Measurements from ENCODE around the gene KMT2A. TPM values are rescaled to one million over a fixed set of nuclear protein-coding genes. Genes with fewer than 3 reads are reported as not detected.
"Not testable (repeated sequence)": the region's sequence is repeated elsewhere in the genome, so short reads cannot be mapped to it uniquely, and the experiment has no call there.

Gene KMT2A
- total and polyA plus RNA-seq, 4 donors, result 44.6 to 66.8 (median 45.5) TPM

DNA sequence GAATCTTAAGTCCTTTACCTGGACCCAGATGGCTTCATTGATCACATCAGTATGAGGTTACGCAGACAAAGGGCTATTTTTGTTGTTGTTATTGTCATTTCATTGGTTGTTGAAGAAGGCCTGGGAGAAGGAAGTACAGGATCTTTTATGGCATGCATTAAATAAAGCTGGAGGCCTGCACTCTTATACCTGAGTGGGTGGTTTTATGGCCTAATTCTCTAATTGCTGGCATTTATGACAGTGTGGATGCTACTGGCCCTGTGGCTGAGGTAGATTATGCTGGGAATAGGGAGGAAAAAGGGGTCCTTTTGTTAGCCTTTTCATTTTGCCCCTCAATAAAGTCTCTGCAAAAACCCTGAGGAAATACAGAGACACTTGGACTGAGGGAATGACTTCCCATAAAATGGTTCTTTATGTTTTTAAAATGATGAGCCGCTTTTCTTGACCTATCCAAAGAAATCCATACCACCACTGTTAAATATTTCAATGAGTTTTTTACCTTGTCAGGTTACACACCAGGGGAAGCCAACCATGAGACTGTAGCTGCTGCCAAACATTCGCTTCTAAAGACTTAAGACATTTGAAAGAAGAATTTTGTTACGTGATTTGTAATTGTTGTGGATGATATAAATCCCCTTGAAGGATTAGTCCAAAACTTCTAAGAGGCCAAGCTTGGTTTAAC is 6.8 kb downstream of the KMT2A start:
- no peaks in the 10 kb centered on the region for H3K36me3 ChIP-seq (ENCODE audit: control insufficient read depth, insufficient read depth, low read length)
- no peak for DNase-seq (ENCODE audit: low read depth in 4 of 6, low spot score in 6 of 6)
- no peak overlapping the region for H3K27ac ChIP-seq (ENCODE audit: low read depth, low read length)
- 60% methylated on average over 1 of the region's 4 CpGs for WGBS (ENCODE audit: insufficient coverage)
- H3K4me1 ChIP-seq (ENCODE audit: control insufficient read depth, insufficient read depth, low read length), result peaks cover 6% of the 10 kb centered on the region
- H3K9me3 ChIP-seq (ENCODE audit: control insufficient read depth, insufficient read depth, low read length), result no peaks in the 10 kb centered on the region
- no peak overlapping the region for H3K4me3 ChIP-seq (ENCODE audit: low read depth, low read length)
- no peaks in the 10 kb centered on the region for H3K27me3 ChIP-seq (ENCODE audit: control insufficient read depth, insufficient read depth, low read length)

DNA sequence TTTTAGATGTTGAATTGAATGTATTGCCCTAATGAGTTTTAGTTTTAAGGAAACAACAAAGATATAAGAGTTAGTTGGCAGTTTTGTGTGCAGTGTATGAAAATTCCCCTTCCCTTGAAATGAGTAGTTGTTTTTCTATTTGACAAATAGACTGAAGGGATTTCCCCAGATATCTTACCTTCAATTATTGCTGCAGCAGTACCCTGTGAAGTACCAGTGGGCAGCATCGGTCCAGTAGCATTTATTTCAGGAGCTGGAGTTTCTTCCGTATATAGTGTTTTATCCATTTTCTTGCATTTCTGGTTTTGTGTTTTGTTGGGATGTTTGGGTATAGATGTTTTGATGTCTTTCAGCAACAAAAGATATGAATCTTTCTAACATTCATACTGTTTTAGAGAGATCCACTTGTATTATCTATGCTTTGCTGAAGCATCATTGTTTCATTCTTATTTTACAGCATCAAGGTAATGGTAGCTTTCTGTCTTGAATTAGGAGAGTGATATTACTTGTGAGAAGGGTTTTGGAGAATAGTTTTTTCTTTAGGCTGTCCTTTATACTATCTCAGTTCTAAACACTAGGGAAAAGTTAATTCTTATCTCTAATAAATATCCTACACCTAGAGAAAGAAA is 7.4 kb downstream of the KMT2A start:
- Histone ChIP-seq H3K4me3 (ENCODE audit: low read depth, low read length) (no peak overlapping the region), H3K4me1 (ENCODE audit: control insufficient read depth, insufficient read depth, low read length) (no peaks in the 10 kb centered on the region), H3K27me3 (ENCODE audit: control insufficient read depth, insufficient read depth, low read length) (no peaks in the 10 kb centered on the region), H3K27ac (ENCODE audit: low read depth, low read length) (no peak overlapping the region), H3K36me3 (ENCODE audit: control insufficient read depth, insufficient read depth, low read length) (no peaks in the 10 kb centered on the region), H3K9me3 (ENCODE audit: control insufficient read depth, insufficient read depth, low read length) (no peaks in the 10 kb centered on the region)
- WGBS (ENCODE audit: insufficient coverage), result no CpG with 5 or more reads among the region's 2 CpGs
- DNase-seq (ENCODE audit: low read depth in 4 of 6, low spot score in 6 of 6), result no peak

DNA sequence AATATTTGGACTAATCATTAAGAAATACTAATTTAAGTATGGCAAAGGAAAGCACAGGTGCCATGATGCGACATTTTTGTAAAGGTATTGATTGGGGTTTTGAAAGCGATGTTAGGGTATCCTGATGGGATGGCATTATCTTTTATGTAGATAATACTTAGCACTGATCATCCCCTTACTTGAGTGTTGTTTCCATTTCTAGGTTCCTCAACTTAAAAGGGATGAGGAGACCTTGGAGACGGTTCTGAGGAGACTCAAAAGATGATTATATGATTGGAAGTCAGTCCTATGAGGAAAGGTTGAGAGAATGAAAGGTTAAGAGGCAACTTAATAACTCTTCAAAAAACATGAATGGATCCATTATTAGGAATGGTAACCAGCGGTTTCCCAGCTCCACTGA is 11.1 kb downstream of the KMT2A start:
- H3K4me3 ChIP-seq (ENCODE audit: low read depth, low read length), result no peak overlapping the region
- WGBS (ENCODE audit: insufficient coverage), result no CpG with 5 or more reads among the region's 4 CpGs
- no peaks in the 10 kb centered on the region for H3K27me3 ChIP-seq (ENCODE audit: control insufficient read depth, insufficient read depth, low read length)
- DNase-seq (ENCODE audit: low read depth in 4 of 6, low spot score in 6 of 6), result no peak
- no peaks in the 10 kb centered on the region for H3K9me3 ChIP-seq (ENCODE audit: control insufficient read depth, insufficient read depth, low read length)
- no peaks in the 10 kb centered on the region for H3K4me1 ChIP-seq (ENCODE audit: control insufficient read depth, insufficient read depth, low read length)
- H3K27ac ChIP-seq (ENCODE audit: low read depth, low read length), result no peak overlapping the region
- peaks cover 9% of the 10 kb centered on the region for H3K36me3 ChIP-seq (ENCODE audit: control insufficient read depth, insufficient read depth, low read length)

DNA sequence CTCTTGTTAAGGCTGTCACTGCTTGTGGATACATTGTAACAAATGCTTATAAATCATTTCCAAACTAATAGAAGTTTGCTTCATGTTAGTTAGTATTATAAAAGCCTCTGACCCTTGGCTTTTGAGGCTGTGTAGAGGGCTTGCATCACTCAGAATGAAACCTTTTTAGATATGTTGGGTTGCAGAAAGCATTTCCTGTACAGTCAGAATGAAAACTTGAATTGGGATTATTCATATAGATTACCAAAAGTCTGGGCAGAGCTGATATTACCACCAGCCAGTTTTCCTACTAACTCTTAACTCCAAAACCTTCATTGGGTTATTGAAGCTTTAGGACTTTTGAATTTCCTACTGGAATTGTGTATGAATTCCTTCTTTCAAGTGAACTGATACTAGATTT is 12.0 kb downstream of the KMT2A start:
- no peak overlapping the region for H3K27ac ChIP-seq (ENCODE audit: low read depth, low read length)
- H3K4me3 ChIP-seq (ENCODE audit: low read depth, low read length), result no peak overlapping the region
- peaks cover 13% of the 10 kb centered on the region for H3K36me3 ChIP-seq (ENCODE audit: control insufficient read depth, insufficient read depth, low read length)
- H3K9me3 ChIP-seq (ENCODE audit: control insufficient read depth, insufficient read depth, low read length), result no peaks in the 10 kb centered on the region
- H3K27me3 ChIP-seq (ENCODE audit: control insufficient read depth, insufficient read depth, low read length), result no peaks in the 10 kb centered on the region
- H3K4me1 ChIP-seq (ENCODE audit: control insufficient read depth, insufficient read depth, low read length), result no peaks in the 10 kb centered on the region
- DNase-seq (ENCODE audit: low read depth in 4 of 6, low spot score in 6 of 6), result no peak

DNA sequence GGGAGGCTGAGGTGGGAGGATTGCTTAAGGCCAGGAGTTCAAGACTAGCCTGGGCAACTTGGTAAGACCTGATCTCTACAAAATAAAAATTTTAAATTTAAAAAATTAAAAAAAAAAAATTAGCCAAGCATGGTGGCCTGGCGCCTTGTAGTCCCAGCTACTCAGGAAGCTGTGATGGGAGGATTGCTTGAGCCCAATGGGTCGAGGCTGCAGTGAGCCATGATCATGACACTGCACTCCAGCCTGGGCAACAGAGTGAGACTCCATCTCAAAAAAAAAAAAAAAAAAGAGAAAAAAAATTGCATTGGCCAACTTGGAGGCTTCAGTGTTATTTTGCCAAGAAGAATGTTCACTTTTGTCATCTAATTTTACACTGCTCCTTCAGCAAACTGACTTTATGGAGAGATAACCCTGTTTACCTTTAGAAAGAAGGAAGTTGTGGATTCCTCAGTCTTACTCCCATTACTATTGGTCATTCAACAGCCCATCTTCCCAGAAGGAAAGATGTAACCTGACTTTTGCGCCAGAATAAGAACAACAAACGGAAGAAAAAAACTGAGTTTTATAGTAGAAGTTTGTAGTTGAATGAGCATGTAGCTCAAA is 13.1 kb downstream of the KMT2A start:
- no peak overlapping the region for H3K4me3 ChIP-seq (ENCODE audit: low read depth, low read length)
- H3K36me3 ChIP-seq (ENCODE audit: control insufficient read depth, insufficient read depth, low read length), result peaks cover 13% of the 10 kb centered on the region
- H3K27ac ChIP-seq (ENCODE audit: low read depth, low read length), result no peak overlapping the region
- H3K4me1 ChIP-seq (ENCODE audit: control insufficient read depth, insufficient read depth, low read length), result no peaks in the 10 kb centered on the region
- H3K9me3 ChIP-seq (ENCODE audit: control insufficient read depth, insufficient read depth, low read length), result no peaks in the 10 kb centered on the region
- WGBS (ENCODE audit: insufficient coverage), result no CpG with 5 or more reads among the region's 4 CpGs
- H3K27me3 ChIP-seq (ENCODE audit: control insufficient read depth, insufficient read depth, low read length), result no peaks in the 10 kb centered on the region
- no peak for DNase-seq (ENCODE audit: low read depth in 4 of 6, low spot score in 6 of 6)

DNA sequence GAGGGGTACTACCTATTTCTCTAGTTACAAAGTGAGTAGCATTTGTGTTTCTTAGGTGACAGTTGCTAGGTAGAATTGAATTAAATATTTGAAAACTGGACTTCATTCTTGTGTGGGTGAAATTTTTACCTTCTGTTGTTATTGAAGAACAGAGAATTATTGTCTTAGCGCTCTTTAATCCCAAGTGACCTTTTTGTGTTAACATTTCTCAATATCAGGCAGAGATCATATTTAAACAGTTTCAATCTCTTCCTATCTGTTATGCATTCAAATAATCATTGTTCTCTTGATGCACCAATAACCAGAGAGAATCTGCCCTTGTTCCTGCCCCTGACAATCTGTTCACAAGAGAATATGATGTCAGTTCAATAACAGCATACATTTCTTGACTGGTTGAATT is 14.2 kb downstream of the KMT2A start:
- 80% methylated on average over 1 of the region's 1 CpG for WGBS (ENCODE audit: insufficient coverage)
- H3K27ac ChIP-seq (ENCODE audit: low read depth, low read length), result no peak overlapping the region

DNA sequence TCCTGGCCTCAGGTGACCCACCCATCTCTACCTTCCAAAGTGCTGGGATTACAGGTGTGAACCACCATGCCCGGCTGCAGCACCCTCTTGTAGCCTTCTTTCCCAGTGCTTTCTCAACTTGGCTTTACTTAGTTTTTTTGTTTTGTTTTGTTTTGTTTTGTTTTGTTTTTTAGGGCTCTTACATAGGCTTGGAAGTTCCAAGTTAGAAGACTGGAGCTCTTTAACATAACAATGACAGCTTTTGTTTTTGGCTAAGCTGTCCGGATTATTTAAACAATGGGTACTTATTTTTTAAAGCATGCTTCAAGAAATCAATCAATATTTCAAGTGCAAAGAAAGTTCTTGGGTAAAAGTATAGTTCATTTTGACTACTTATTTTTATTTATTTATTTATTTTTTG is 25.9 kb downstream of the KMT2A start:
- Histone ChIP-seq H3K36me3 (ENCODE audit: control insufficient read depth, insufficient read depth, low read length) (no peaks in the 10 kb centered on the region), H3K27ac (ENCODE audit: low read depth, low read length) (no peak overlapping the region), H3K27me3 (ENCODE audit: control insufficient read depth, insufficient read depth, low read length) (no peaks in the 10 kb centered on the region), H3K4me1 (ENCODE audit: control insufficient read depth, insufficient read depth, low read length) (no peaks in the 10 kb centered on the region), H3K4me3 (ENCODE audit: low read depth, low read length) (no peak overlapping the region), H3K9me3 (ENCODE audit: control insufficient read depth, insufficient read depth, low read length) (no peaks in the 10 kb centered on the region)
- WGBS (ENCODE audit: insufficient coverage), result no CpG with 5 or more reads among the region's 2 CpGs
- no peak for DNase-seq (ENCODE audit: low read depth in 4 of 6, low spot score in 6 of 6)

More for the DNA sequence above, 14.2 kb downstream of the KMT2A start:
- H3K27me3 ChIP-seq (ENCODE audit: control insufficient read depth, insufficient read depth, low read length), result no peaks in the 10 kb centered on the region
- DNase-seq (ENCODE audit: low read depth in 4 of 6, low spot score in 6 of 6), result no peak
- no peaks in the 10 kb centered on the region for H3K4me1 ChIP-seq (ENCODE audit: control insufficient read depth, insufficient read depth, low read length)
- no peak overlapping the region for H3K4me3 ChIP-seq (ENCODE audit: low read depth, low read length)
- H3K36me3 ChIP-seq (ENCODE audit: control insufficient read depth, insufficient read depth, low read length), result peaks cover 13% of the 10 kb centered on the region
- H3K9me3 ChIP-seq (ENCODE audit: control insufficient read depth, insufficient read depth, low read length), result no peaks in the 10 kb centered on the region

DNA sequence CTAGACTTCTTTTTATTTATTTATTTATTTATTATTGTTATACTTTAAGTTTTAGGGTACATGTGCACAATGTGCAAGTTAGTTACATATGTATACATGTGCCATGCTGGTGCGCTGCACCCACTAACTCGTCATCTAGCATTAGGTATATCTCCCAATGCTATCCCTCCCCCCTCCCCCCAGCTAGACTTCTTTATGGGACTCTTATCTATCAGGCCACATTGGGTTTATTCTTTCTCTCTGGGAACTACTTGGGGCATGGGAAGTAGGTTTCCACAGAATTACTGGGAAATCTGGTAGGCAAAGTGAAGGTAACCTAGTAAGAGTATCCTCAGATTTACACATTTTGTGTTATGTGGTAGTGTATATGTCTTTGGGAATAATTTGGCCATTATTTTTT is 32.7 kb downstream of the KMT2A start:
- not testable (repeated sequence) for H3K4me1 ChIP-seq (ENCODE audit: control insufficient read depth, insufficient read depth, low read length); H3K9me3 ChIP-seq (ENCODE audit: control insufficient read depth, insufficient read depth, low read length); DNase-seq (ENCODE audit: low read depth in 4 of 6, low spot score in 6 of 6); H3K4me3 ChIP-seq (ENCODE audit: low read depth, low read length); H3K27me3 ChIP-seq (ENCODE audit: control insufficient read depth, insufficient read depth, low read length); H3K27ac ChIP-seq (ENCODE audit: low read depth, low read length)
- H3K36me3 ChIP-seq (ENCODE audit: control insufficient read depth, insufficient read depth, low read length), result peaks cover 14% of the 10 kb centered on the region
- WGBS (ENCODE audit: insufficient coverage), result no CpG with 5 or more reads among the region's 2 CpGs

DNA sequence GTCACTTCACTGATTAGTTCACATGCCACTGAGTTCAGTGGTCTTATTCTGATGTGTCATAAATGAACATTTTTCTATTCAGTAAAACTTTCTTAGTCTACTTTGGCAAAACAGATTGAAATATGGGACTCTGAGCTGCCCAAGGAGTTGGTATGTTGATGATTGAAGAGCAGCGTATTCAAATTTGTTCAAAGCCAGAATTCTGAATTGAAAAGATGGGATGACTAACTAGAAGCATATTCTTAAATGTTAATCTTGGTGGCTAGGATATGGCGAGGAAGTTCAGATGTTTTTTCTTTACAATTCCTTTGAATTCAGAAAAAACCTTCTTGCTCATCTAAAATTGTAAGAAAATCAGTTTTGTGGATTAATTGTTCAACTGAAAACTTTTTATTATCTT is 34.7 kb downstream of the KMT2A start:
- H3K9me3 ChIP-seq (ENCODE audit: control insufficient read depth, insufficient read depth, low read length), result no peaks in the 10 kb centered on the region
- H3K4me3 ChIP-seq (ENCODE audit: low read depth, low read length), result no peak overlapping the region
- no peaks in the 10 kb centered on the region for H3K27me3 ChIP-seq (ENCODE audit: control insufficient read depth, insufficient read depth, low read length)
- H3K4me1 ChIP-seq (ENCODE audit: control insufficient read depth, insufficient read depth, low read length), result no peaks in the 10 kb centered on the region
- 83% methylated on average over 1 of the region's 2 CpGs for WGBS (ENCODE audit: insufficient coverage)
- peaks cover 17% of the 10 kb centered on the region for H3K36me3 ChIP-seq (ENCODE audit: control insufficient read depth, insufficient read depth, low read length)
- no peak for DNase-seq (ENCODE audit: low read depth in 4 of 6, low spot score in 6 of 6)
- no peak overlapping the region for H3K27ac ChIP-seq (ENCODE audit: low read depth, low read length)

DNA sequence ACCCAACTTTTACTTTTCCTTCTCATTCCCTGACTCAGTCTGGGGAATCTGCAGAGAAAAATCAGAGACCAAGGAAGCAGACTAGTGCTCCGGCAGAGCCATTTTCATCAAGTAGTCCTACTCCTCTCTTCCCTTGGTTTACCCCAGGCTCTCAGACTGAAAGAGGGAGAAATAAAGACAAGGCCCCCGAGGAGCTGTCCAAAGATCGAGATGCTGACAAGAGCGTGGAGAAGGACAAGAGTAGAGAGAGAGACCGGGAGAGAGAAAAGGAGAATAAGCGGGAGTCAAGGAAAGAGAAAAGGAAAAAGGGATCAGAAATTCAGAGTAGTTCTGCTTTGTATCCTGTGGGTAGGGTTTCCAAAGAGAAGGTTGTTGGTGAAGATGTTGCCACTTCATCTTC is 37.2 kb downstream of the KMT2A start:
- Histone ChIP-seq H3K27me3 (ENCODE audit: control insufficient read depth, insufficient read depth, low read length) (no peaks in the 10 kb centered on the region), H3K4me1 (ENCODE audit: control insufficient read depth, insufficient read depth, low read length) (no peaks in the 10 kb centered on the region), H3K9me3 (ENCODE audit: control insufficient read depth, insufficient read depth, low read length) (no peaks in the 10 kb centered on the region), H3K36me3 (ENCODE audit: control insufficient read depth, insufficient read depth, low read length) (peaks cover 33% of the 10 kb centered on the region), H3K27ac (ENCODE audit: low read depth, low read length) (no peak overlapping the region), H3K4me3 (ENCODE audit: low read depth, low read length) (no peak overlapping the region)
- DNase-seq (ENCODE audit: low read depth in 4 of 6, low spot score in 6 of 6), result no peak
- 95% methylated on average over 6 of the region's 6 CpGs for WGBS (ENCODE audit: insufficient coverage)

All from spinal cord (tissue), 10 donors.